Nephron progenitor cell (in vitro differentiated cells): ENCODE data around the gene SPAG9.
A peak's percentile ranks its signal among the peaks of the same experiment; 100 is the strongest.

Source experiments
- DNase-seq: peaks from one replicate; pipeline ENCODE4 v3.0.0; 2021
- H3K27ac Mint-ChIP-seq: 2 replicates; pipeline ENCODE4 v1.8.0; 2021; ENCODE audit warnings: mild to moderate bottlenecking, moderate library complexity, mixed read lengths
- H3K27me3 Mint-ChIP-seq: 2 replicates; pipeline ENCODE4 v1.8.0; 2021; ENCODE audit warnings: mild to moderate bottlenecking, low read depth, mixed read lengths; ENCODE audit not compliant: poor library complexity
- H3K36me3 Mint-ChIP-seq: 2 replicates; pipeline ENCODE4 v1.8.0; 2021; ENCODE audit warnings: low read depth, mixed read lengths
- H3K4me1 Mint-ChIP-seq: 2 replicates; pipeline ENCODE4 v1.8.0; 2021; ENCODE audit warnings: mixed read lengths
- H3K4me3 Mint-ChIP-seq: 2 replicates; pipeline ENCODE4 v1.8.0; 2021; ENCODE audit warnings: mild to moderate bottlenecking, moderate library complexity, mixed read lengths
- H3K9me3 Mint-ChIP-seq: 2 replicates; pipeline ENCODE4 v1.8.0; 2021; ENCODE audit warnings: mild to moderate bottlenecking, moderate library complexity, mixed read lengths
- CTCF ChIP-seq: fragments of 200-600 bp; sonication (generic); IDR thresholded peaks from 2 replicates; pipeline ENCODE4 v1.5.0; 2021; ENCODE audit warnings: antibody characterized with exemption

The SPAG9 gene

DNA sequence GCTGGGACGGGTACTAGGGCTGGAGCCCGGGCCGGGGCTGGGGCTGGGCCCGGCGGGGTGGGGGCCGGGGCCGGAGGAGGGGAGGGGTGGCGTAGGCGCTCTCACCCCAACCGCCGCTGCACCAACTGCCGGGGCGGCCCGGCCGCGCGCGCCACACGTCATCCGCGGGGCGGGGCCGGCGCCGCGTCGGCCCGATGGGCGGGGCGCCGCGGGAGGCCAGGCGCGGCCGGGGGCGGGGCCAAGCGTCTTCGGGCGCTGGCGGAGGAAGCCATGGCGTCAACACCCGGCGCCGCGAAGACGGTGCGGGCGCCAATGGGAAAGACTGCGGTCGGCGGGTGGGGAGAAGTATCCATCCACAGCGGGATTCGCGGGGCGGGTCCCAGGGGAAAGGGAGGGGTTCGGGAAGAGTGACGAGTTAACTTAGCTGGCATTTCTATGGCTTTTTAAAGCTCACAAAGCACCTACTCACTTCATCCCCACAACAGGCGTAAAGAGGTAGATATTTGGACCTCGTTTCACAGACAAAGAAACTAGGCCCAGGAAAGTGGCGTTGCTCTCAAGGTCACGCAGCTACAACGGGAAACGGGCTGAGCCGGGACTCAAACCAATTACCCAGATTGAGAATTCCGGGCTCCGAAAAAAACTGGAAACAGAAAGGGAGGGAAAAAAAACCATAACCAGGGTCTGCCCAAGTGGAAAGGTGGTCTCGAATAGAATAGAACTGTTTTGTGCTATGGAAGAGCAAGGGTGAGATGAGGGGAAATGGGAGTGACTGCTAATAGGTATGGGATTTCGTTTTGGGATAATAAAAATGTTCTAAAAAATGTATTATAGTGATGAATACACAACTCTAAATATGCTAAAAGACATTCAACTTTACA is at the start of gene SPAG9:
TSS of gene SPAG9 (minus strand) at position 130 of the 881 bp plus-strand sequence. CDS start 212 bp downstream, outside the sequence.
- Mint-ChIP-seq H3K27ac (peak within 1 kb of the TSS; percentile 100), H3K9me3 (no peaks in the 10 kb centered on the region), H3K36me3 (no peaks in the 10 kb centered on the region), H3K4me3 (peak within 1 kb of the TSS; percentile 98), H3K27me3 (peaks cover 4% of the 10 kb centered on the region), H3K4me1 (peaks cover 46% of the 10 kb centered on the region)
- peak; percentile 95 for DNase-seq
- TF ChIP-seq CTCF = no peak

DNA sequence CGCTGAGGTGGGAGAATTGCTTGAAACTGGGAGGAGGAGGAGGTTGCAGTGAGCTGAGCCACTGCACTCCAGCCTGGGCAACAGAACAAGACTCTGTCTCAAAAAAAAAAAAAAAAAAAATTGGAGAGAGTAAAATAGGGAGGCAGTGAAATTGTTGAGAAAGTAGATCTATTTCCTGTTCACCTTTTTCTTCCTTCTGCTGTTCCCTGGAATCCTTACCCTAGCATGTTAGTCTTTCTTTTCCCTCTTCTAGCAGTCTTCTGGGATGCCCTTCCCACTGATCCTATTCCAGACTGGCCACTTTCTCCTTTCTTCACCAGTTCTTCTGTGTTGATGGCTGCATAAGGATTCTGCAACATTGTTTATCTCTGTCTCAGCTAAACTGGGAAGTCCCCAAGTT is 48.7 kb upstream of the SPAG9 start:
- H3K27me3 Mint-ChIP-seq = peaks cover 5% of the 10 kb centered on the region

GRCh38 chr17:51166987-51167931 is 46.6 kb upstream of the SPAG9 start:
- H3K4me1 Mint-ChIP-seq = peaks cover 28% of the 10 kb centered on the region
- TF ChIP-seq CTCF = peak; percentile 82
- H3K36me3 Mint-ChIP-seq = peaks cover 53% of the 10 kb centered on the region
- no peak overlapping the region for H3K27ac Mint-ChIP-seq
- H3K4me3 Mint-ChIP-seq = peak overlapping the region; percentile 86
- no peaks in the 10 kb centered on the region for H3K9me3 Mint-ChIP-seq
- peak; percentile 81 for DNase-seq
- peaks cover 5% of the 10 kb centered on the region for H3K27me3 Mint-ChIP-seq

More for the DNA sequence above, 48.7 kb upstream of the SPAG9 start:
- Mint-ChIP-seq H3K4me1 (peaks cover 28% of the 10 kb centered on the region), H3K4me3 (peak overlapping the region; percentile 39), H3K36me3 (peaks cover 36% of the 10 kb centered on the region), H3K9me3 (no peaks in the 10 kb centered on the region), H3K27ac (peak overlapping the region; percentile 40)
- DNase-seq = no peak
- TF ChIP-seq CTCF = no peak

GRCh38 chr17:51166198-51166986 is 45.7 kb upstream of the SPAG9 start, which contains the start of gene NME2:
Gene NME2 (plus strand): TSS chr17:51166411. CDS start chr17:51166831, 420 bp downstream.
- H3K36me3 Mint-ChIP-seq = peaks cover 56% of the 10 kb centered on the region
- H3K27me3 Mint-ChIP-seq = peaks cover 5% of the 10 kb centered on the region
- H3K4me1 Mint-ChIP-seq = peaks cover 28% of the 10 kb centered on the region
- DNase-seq = peak; percentile 93
- H3K9me3 Mint-ChIP-seq = no peaks in the 10 kb centered on the region
- no peak for TF ChIP-seq CTCF
- peak within 1 kb of the TSS; percentile 96 for H3K4me3 Mint-ChIP-seq
- peak within 1 kb of the TSS; percentile 92 for H3K27ac Mint-ChIP-seq

GRCh38 chr17:51165680-51166197 is 45.1 kb upstream of the SPAG9 start:
- TF ChIP-seq CTCF = no peak
- H3K36me3 Mint-ChIP-seq = peaks cover 56% of the 10 kb centered on the region
- H3K27ac Mint-ChIP-seq = peak overlapping the region; percentile 92
- H3K9me3 Mint-ChIP-seq = no peaks in the 10 kb centered on the region
- DNase-seq = no peak
- peak overlapping the region; percentile 96 for H3K4me3 Mint-ChIP-seq
- H3K4me1 Mint-ChIP-seq = peaks cover 28% of the 10 kb centered on the region
- H3K27me3 Mint-ChIP-seq = peaks cover 8% of the 10 kb centered on the region
